Activated T-cell treated with anti-CD3 and anti-CD28 coated beads for 48 hours (primary cell): ENCODE measurements around the gene FAM177A1.
A peak's percentile ranks its signal among the peaks of the same experiment; 100 is the strongest.
"Not testable (repeated sequence)": the region's sequence is repeated elsewhere in the genome, so short reads cannot be mapped to it uniquely, and the experiment has no call there.

Experiments used
- DNase-seq: peaks from one replicate; pipeline ENCODE4 v3.0.0-alpha.2; 2020; ENCODE audit warnings: low read depth

The FAM177A1 gene, protein sequence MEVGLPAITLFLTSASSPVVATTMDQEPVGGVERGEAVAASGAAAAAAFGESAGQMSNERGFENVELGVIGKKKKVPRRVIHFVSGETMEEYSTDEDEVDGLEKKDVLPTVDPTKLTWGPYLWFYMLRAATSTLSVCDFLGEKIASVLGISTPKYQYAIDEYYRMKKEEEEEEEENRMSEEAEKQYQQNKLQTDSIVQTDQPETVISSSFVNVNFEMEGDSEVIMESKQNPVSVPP

DNA sequence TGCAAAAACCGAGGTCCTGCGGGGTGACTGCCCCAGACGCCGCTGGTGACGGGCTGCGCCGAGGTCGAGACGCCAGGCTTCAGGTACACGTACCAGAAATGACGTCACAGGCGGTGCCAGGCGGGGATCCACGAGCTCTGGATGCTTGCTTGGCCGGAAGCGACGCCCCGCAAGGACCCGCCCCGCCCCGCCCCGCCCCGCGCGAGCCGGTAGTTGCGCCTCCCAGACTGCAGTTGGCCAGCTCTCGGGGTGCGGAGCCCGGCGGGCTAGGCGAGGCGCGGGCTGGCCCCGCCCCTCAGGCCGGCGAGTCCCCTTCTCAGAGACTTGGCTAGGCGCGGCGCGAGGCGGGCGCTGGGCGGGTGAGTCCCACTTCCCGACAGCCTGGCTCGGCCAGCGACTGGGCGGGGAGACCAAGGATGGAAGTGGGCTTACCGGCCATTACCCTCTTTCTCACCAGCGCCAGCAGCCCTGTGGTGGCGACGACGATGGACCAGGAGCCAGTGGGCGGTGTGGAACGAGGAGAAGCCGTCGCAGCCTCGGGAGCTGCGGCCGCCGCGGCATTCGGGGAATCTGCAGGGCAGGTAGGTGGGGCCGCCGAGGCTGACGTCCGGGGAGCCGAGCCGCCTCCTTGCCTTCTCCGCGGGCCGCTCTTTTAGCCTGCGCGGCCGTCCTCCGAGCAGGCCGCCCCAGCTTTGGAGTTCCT lies at the start of gene FAM177A1:
FAM177A1 (plus strand) TSS at position 225 of the 703 bp plus-strand sequence; CDS start at position 417, 192 bp downstream.
- peak; percentile 99 for DNase-seq

DNA sequence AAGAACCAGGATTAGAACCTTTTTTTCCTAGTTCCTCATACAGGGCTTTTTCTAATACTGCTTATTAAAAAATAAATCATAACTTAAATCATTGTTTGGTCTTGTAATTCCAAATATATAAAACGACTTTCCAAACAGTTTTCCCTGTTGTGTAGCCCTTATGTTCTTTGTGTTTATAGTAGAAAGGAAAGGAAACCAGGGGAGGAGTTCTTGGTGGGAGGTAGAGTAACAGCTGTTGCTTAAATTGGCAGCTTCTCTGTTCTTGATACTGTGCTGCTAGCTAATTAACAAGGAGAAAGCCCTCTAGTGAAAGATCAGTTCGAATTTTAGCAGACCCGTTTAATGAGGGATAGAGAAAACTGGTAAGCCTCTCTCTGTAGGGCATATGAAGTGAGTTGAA lies 48.3 kb upstream of the FAM177A1 start:
- no peak for DNase-seq

DNA sequence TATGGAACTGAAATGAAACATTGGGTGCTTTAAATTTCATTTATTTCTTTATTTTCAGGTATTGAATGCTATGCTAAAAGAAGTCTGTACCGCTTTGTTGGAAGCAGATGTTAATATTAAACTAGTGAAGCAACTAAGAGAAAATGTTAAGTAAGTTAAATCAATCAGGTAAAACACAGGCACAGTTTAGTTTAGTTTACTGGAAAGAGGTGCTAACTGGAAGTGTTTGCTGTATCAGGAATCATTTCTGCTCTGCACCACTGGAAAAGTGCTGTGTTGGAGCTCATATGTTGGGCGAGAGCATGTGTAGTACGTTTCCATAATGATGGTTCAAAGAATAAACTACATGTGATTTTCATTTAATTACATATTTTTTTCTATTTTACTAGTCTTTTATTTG lies 46.6 kb upstream of the FAM177A1 start:
- DNase-seq, result no peak

DNA sequence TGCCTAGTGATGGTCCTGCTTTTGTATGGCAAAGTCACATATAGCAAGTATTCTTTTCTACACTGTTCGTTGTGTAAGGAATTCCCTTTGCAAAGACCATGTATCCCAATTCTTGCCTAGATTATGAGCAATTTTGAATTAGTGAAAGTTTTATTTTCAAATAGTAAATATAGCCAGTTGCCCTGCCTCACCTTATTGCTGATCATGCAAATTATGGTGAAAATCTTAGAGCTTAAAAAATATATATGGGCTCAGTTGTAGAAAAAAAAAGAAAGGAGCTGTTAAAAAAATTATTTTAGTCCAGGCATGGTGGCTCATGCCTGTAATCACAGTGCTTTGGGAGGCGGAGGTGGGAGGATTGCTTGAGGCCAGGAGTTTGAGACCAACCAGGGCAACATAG lies 44.5 kb upstream of the FAM177A1 start:
- DNase-seq, result no peak

DNA sequence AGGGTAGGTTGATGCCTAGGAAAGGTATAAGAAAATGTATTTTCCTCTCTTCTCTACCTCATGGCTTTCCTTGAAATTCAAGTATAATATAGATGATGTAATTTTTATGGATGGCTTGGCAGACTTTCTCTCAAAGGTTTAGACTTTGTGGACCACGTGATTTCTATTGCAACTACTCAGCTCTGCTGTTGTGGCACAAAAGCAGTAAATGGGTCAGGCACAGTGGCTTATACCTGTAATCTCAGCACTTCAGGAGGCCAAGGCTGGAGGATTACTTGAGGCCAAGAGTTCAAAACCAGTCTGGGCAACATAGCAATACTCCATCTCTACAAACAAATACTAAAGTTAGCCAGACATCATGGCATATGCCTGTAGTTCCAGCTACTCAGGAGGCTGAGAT lies 41.2 kb upstream of the FAM177A1 start:
- no peak for DNase-seq

DNA sequence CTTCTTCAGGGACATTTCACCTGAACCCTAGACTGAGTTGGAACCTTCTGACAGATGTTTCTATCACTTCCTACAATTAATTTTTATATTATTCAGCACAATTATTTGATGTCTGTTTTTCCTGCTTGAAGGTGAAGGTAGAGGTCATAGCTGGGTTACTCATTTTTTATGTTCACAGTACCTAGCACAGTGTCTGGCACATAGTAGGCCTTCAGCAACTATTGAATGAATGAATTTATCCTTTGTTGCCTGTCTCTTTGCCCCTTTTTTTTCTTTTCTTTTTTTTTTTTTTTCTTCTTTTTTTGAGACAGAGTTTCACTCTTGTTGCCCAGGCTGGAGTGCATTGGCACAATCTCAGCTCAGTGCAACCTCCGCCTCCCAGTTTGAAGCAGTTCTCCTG lies 29.5 kb upstream of the FAM177A1 start:
- no peak for DNase-seq

DNA sequence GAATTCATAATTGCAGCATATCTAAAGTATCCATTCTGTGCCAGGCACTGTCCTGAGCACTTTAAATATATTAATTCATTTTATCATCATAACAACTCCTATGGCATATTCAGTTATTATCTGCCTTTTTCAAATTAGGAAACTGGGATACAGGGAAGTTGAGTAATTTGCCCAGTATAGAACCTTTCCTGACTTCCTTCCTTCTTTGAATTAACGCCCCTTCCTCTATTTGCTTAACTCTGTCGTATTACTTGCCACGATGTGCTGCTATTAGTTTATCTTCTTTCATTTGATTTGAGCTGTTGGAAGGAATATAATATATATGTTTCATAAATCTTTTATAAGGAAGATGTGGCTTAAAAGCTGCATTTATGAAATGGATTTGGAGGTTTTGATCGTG lies 25.4 kb upstream of the FAM177A1 start:
- DNase-seq, result no peak

DNA sequence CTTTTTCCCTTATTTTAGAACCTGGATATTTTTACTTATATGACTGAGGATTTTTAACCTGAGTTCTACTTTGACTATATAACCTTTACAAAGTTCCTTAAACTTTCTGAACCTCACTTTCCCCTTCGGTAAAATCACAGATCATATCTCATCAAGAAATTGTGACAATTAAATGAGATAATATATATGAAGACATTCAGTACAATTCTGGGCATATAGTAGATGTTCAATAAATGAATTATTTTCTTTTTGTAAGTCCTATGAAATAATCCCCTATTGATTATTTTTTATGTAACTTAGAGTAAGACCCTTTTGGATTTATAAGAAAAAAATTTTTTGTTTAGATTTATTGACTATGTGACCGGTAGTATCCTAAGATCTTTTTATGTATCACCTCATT lies 17.6 kb upstream of the FAM177A1 start:
- DNase-seq, result no peak

DNA sequence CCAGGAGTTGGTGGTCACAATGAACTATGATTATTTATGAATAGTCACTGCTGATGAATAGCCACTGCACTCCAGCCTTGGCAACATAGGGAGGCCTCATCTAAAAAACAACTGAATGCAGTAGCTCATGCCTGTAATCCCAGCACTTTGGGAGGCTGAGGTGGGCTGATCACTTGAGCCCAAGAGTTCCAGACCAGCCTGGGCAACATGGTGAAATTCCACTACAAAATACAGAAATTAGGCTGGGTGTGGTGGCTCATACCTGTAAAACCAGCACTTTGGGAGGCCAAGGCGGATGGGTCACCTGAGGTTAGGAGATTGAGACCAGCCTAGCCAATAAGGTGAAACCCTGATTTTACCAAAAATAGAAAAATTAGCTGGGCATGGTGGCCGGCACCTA lies 13.5 kb upstream of the FAM177A1 start:
- no peak for DNase-seq

DNA sequence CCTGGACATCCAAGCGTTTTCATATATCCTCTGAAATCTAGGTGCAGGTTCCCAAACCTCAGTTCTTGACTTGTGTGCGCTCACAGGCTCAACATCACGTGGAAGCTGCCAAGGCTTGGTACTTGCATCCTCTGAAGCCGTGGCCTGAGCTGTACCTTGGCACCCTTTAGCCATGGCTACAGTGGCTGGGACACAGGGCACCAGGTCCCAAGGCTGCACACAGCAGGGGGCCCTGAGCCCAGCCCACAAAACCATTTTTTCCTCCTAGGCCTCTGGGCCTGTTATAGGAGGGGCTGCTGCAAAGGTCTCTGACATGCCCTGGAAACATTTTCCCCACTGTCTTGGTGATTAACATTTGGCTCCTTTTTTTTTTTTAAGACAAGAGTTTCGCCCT lies 11.6 kb upstream of the FAM177A1 start:
- DNase-seq, result no peak

DNA sequence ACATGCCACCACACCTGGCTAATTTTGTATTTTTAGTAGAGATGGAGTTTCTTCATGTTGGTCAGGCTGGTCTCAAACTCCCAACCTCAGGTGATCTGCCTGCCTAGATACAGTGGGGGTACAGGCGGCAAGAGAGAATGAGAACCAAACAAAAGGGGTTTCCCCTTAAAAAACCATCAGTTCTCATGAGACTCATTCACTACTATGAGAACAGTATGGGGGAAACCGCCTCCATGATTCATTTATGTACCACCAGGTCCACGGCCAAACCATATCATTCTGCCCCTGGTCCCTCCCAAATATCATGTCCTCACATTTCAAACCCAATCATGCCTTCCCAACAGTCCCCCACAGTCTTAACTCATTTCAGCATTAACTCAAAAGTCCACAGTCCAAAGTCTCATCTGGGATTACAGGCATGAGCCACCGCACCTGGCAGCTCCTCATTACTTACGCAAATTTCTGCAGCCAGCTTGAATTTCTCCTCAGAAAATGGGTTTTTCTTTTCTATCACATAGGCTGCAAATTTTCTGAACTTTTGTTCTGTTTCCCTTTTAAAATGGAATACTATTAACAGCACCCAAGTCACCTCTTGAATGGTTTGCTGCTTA lies 11.0 kb upstream of the FAM177A1 start:
- not testable (repeated sequence) for DNase-seq

DNA sequence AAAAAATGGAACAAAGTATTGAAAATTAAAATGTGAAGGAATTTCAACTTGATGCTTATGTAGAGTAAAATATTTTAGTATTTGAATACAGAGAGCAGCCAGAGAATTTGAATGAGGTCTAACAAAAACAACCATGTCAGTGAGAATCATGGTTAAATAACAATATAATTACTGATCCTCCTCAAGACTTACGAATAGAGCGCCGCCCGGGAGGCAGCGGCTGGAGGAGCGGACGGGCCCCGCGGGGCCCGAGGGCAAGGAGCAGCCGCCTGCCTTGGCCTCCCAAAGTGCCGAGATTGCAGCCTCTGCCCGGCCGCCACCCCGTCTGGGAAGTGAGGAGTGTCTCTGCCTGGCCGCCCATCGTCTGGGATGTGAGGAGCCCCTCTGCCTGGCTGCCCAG lies 7.8 kb upstream of the FAM177A1 start:
- DNase-seq, result not testable (repeated sequence)

DNA sequence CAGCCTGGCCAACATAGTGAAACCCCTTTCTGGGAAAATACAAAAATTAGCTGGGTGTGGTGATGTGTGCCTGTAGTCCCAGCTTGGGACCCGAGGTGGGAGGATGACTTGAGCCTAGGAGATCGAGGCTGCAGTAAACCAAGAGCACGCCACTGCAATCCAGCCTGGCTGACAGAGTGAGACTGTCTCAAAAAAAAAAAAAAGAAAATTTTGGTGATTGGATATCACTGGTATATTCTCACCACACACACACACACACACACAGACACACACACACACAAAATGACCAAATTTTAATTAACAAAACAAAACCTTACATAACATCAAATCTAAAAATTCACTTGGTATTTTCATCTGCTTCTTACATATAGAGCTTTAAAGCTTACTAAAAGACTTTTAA lies 3.4 kb upstream of the FAM177A1 start:
- DNase-seq, result no peak

DNA sequence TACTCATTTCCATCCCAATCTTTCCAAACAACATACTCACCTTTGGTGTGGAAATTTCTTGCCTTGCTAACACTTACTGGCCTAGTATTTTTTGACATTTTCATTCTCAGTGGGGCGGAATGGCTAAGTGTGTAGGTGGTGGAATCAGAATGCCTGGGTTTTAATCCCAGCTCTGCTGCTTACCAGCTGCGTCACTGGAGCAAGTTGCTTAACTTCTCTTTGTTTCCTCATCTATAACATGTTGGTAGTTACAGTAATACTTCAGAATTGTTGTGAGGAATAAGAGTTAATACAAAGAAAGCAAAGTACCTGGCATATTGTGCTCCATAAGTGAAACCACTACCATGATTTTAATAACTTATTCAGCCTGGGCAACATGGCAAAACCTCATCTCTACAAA lies 3.0 kb upstream of the FAM177A1 start:
- DNase-seq, result no peak

DNA sequence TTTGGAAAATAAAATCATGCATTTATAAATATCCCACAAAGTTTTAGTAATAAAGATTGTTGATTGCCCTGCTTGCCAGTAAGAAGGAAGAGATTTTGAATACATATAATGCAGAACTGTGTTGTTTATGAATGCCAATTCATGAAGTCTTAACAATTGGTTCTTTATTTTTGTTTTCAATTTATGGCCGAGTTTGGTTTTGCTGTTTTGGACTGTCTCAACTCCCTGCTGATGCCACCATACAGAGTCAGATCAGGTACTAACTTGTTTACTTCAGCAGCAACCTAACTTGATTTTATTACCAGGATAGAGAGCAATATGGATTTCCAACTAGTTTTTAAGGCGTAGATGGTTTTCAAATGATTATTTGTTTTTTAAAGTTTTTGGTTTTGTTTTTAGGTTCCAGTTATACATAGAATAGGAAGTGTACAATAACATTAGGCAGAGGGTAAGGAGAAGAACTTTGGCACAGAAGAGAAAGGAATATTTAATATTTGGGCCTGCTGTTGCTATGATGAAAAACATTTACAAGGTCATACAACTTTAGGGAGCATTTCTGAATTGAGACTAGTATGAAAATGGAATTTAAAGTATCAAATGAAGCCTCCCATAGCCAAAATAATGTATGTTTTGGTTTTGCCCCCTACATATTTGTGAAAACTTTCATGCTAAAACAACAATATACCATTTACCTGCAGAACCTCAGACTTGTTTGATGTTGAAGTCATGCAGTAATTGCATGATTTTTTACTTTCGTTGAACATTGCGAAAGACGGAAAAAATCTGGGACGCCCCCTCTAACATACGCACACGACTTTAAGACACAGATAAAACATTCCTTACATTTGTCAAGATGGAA lies 904 bp upstream of the FAM177A1 start:
- DNase-seq, result no peak

DNA sequence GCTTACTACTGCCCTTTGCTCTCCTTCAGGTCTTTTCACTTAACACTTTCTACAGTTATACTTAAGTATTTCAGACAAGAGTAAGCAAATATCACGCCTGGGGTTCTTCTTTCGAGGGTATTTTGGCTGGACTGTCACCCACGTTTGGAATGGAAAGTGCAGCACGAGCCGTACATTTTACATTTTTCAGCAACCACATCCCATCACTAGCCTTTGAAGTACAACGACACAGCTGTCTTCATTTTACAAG lies 349 bp upstream of the FAM177A1 start:
- no peak for DNase-seq

DNA sequence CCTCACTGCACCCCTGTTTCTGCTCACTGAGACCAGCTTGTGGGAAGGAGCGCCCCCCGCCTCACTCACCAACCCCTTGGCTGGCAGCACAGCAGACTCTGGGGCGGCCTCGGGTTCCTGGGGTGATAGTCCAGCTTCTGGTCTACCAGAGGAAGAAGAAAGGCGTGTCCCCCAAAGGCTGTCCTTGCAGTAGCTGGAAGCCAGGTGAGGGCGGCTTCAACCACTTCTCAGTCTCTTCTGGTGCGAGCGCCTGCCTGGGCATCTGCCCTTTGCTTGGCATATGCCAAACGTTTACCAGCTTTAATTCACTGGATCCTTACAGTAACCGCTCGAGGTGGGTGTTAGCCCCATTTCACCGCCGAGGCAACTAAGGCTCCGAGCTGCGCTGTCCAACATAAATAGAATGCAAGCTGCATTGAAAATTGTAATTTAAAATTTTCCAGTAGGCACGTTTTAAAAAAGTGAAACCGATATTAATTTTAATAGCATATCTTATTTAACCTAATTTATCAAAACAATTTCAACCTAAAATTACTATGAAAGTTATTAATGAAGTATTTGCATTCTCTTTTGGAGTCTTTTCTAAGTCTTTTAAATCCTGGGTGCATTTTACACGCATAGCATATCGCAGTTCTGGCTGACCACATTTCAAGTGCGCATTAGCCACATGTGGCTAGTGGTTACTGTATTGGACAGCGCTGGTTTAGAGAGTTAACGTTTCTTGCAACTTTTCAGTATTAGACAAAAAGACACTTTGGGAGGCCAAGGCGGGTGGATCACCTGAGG lies 872 bp downstream of the FAM177A1 start:
- no peak for DNase-seq

DNA sequence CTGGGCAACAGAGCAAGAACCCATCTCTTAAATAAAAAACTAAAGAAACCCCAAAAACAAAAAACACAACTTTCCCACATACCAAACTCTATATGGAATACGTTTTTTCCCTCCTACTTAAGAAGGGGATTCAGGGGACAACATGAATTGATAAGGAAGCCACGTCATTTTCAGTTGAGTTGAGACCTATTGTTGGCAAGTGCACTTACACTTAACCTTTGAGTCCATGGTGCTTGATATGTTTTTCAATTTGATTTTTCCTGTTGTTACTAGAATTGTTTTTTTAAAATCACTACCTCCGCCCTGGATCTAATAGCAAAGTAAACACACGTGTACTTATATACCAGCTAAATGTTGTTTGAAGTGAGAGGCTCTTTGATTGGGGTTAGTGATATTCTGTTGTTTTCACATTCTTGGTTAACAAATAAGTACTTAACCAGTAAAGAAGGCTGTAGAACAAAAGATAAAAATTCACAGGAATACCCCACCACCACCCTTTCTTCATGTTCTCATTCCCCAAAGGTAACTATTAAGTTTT lies 2.0 kb downstream of the FAM177A1 start:
- no peak for DNase-seq

DNA sequence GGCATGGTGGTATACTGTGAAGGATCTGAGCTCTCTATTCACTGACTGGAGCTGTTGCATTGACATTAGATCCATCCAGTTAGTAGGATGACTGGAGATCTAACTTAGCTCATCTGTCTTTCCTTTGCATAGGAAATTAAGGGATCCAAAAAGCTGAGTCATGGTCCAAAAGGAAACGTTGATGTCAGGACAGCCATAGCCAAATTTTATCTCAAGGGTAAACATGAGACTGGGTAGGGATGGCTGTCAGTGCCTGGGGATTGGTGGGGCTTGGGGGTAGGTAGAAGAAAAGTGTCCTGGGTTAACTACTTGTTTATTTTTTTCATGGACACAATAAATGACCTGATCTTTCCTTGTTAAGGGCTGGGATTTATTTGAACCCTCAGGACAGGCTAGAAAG lies 4.6 kb downstream of the FAM177A1 start:
- no peak for DNase-seq

DNA sequence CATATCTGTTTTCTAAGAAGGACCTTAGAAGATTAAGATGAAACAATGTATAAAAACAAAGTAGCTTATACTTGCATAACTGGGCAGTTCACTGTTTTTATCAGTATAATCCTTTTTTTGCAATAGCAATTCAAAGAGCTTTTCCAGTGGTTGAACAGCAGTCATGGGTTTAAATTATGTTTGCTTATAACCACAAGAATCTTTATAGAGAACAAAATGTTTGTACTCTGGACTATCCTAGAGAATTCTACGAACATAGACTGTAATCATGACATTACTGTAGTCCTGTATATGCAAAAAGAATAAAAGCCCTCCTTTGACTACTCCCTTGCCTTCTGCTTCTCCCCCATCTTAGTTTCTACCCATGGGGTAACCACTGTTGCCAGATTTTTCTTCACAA lies 5.7 kb downstream of the FAM177A1 start:
- no peak for DNase-seq

DNA sequence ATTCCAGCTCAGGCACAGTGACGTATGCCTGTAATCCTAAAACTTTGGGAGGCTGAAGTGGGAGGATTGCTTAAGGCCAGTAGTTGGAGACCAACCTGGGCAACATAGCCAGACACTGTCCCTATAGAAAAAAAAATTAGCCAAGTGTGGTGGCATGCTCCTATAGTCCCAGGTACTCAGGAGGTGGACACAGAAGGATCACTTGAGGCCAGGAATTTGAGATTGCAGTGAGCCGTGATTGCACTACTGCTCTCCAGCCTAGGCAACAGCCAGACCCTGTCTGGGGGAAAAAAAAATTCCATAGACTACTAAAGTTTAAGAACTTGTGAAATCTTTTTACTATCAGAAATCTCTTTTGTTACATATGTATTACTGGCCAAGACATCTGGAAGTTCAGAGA lies 6.6 kb downstream of the FAM177A1 start:
- no peak for DNase-seq
